ENCODE measurements around the gene ATP13A3.

Gene ATP13A3

GRCh38 chr3:194431554-194431953, 55.2 kb downstream of the ATP13A3 start:
- DNase-seq = no peak

- DNase-seq = no peak
Observed at GRCh38 chr3:194425399-194425798, 61.4 kb downstream of the ATP13A3 start.

- no peak for DNase-seq
Observed at GRCh38 chr3:194424953-194425352, 61.8 kb downstream of the ATP13A3 start.

DNA sequence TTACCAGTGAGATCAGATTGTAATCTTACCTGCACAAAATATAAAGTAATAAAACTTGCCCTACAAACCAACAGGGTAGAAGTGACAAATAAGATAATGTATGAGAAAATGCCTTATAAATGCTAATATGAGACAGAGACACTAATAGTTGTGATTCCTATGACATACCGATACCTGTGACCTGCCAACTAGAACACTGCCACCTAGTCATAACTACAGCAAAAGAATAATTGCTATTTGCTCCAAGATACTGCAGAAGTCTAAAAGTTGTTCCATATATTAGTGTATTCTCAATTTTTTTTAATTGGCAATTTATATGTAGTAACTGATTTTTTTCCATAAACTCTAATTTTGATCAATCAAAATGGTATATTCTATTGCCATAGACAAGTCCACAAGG, 62.4 kb downstream of the ATP13A3 start:
- no peak for DNase-seq

DNA sequence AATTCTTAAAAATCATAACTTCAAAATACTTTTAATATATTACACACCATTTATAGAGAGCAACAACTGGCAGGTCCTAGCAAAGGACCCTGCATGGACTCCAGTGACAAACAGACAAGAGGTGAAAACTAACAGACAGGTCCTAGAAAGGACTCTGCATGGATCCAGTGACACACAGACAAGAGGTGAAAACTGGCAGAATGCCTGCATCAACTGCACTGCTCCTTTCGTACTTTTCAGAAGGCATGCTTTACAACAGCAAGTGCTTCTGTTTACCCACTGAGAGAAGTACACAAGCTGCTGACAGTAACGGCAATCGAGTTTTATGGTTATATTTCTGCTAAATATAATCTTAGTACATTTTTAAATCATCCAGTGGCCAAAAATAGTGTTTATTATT, 63.5 kb downstream of the ATP13A3 start:
- DNase-seq = no peak

GRCh38 chr3:194422188-194422587, 64.6 kb downstream of the ATP13A3 start:
- no peak for DNase-seq

DNA sequence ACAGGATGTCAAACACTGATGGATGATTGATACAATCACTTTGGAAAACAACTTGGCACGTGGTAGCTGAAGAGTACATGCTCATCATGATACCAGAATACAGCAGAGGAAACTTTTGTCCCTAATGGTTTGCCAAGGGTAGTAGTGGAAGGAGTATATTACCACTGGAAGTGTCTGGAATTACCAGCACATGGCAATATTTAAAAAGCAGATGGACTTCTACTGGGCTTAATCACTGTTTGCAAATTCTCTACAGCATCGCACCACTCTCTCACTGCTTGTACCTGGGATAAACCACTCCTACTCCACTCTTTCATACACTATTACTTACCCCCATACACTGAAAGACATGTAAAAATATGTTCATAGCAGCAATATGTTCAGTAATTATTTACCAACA, 68.1 kb downstream of the ATP13A3 start:
- no peak for DNase-seq

DNA sequence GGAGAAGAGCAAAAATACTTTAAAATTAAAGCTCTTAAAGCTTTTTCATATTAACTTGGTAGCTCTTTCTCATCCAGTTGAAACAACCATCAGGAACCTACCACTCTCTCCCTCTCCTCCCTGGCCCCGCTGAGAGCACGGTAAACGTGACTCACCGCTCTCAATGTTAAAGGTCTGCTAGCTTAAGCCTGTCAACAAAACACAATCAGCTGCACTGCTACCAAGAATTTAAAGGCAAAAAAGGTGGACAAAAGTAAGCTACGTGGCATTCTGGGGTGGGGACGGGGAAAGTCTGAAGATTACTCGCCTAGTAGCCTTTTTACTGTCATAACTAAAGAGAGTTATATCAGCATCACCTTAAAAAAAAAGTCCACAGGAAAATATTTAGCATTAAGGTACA, 79.4 kb downstream of the ATP13A3 start:
- DNase-seq = no peak

- no peak for DNase-seq
Observed at GRCh38 chr3:194405766-194406165, 81.0 kb downstream of the ATP13A3 start.

GRCh38 chr3:194404365-194405140, 82.2 kb downstream of the ATP13A3 start:
- DNase-seq = peak; percentile 57

DNA sequence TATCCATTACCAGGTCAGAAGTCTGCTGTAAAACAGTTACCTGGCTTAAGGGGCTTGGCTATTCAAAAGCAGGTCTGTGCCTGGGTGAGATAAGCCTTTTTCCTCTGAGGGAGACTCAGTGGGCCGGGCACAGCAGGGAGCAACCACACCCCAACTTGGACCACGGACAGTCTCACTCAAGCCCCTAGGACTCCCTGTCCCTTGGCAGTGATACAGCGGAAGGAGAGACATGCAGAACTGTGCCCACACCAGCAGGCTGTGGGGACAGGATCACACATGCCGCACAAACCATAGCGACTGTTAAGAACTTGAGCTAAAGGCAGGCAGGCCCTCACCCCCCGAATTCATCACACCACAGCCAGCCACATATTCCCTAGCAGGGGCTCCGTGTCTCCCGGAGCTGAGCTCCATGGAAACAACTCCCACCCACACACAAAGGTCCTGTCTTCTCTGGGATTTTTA, 84.9 kb downstream of the ATP13A3 start:
- no peak for DNase-seq

GRCh38 chr3:194401346-194401745, 85.5 kb downstream of the ATP13A3 start:
- DNase-seq = no peak

DNA sequence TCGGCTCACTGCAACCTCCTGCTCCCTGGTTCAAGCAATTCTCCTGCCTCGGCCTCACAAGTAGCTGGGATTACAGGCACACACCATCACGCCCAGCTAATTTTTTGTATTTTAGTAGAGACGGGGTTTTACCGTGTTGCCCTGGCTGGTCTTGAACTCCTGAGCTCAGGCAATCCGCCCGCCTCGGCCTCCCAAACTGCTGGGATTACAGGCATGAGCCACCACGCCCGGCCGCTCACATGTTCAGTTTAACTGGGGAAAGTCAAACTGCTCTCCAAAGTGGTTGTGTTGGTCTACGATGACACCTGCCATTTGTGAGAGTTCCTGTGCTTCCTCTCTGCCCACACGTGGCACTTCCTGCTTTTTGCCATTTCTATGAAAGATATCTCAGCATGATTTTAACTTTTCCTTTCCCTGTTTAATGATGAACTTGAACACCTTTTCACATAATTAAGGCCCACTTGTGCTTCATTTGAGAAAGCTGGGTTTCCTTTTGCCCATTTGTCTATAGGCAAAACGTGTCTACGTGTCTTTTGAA, 86.9 kb downstream of the ATP13A3 start:
- no peak for DNase-seq

DNA sequence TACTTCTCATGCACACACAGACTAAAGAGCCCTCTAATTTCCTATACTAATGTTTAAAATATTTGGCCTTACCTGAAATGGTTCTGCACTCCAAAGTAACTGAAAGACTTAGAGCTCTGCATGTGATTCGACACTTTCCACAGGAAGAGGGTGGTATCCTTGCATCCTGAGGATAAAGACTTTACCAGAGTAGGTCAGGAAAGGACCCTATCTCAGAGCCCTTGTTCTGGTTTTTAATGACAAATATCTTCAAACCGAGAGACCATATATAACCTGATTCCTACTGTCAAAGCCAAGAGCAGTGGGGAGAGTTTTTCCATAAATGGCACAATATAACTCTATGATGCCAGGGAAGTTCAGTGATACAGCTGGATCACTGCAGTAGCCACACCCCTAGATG, 87.6 kb downstream of the ATP13A3 start, which contains the start of gene GP5:
Gene GP5 (minus strand): TSS at position 101 of the 400 bp plus-strand sequence. CDS start 984 bp downstream, outside the sequence.
- DNase-seq = no peak

- DNase-seq = no peak
Observed at GRCh38 chr3:194397757-194398312, 89.0 kb downstream of the ATP13A3 start.

- no peak for DNase-seq
Observed at GRCh38 chr3:194396859-194397756, 89.7 kb downstream of the ATP13A3 start.

DNA sequence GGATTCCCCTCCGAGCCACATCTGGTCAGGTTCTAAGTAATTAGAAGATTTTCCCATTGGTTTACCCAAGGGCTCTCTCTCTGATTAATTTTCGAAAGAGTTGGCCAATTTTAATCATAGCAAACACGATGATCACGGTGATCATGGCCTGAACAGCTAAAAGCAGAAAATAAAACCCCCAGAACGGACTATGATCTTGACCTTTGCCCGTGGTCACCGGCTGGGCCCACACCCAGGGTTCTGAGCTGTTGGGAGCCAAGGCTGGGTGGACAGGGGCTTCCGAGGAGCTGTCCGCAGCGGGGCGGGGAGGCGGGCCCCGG, 90.3 kb downstream of the ATP13A3 start:
- no peak for DNase-seq

DNA sequence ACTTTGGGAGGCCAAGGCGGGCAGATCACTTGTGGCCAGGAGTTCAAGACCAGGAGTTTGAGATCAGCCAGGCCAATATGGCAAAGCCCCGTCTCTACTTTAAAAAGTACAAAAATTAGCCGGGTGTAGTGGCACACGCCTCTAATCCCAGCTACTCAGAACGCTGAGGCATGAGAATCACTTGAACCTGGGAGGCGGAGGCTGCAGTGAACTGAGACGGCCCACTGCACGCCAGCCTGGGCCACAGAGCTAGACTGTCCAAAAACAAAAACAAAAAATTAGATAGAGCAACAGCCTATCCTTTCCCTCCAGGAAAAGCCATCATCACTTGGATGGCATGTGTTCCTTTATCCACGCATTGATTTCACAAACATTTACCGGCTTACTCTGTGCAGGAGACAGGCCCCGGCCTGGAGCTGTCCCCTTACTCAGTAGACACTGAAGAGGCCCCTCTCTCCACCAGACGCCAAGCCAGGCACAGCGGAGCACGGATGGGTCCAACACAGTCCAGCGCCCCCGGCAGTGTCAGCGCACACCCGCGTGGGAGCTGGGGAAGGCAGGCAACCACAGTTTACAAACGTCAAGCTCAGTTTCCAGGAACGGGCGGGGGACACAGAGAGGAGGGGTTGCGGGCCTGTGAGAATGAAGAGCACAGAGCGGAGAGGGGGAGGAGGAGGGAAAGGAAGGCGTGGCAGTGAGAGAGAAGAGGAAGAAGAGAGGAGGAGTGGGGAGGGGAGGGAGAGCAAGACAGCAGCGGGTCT, 90.8 kb downstream of the ATP13A3 start:
- no peak for DNase-seq

DNA sequence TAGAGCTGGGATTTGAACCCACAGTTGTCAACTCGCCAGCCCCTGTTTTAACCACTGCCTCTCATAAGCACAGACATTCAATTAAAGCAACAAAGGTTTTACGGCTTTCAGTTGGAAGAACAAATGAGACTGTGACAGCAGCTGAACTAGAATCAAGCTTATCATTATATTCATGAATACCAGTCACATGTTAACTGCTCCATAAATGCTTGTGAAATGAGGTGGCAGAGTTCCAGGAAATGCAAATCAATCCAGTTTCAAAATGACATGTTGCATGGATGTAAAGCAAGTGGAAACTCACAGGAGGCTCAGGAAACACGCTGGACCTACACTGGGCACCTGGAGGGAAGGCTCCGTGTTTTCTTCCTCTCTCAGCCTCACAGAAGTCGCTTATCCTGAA, 91.6 kb downstream of the ATP13A3 start:
- DNase-seq = no peak

DNA sequence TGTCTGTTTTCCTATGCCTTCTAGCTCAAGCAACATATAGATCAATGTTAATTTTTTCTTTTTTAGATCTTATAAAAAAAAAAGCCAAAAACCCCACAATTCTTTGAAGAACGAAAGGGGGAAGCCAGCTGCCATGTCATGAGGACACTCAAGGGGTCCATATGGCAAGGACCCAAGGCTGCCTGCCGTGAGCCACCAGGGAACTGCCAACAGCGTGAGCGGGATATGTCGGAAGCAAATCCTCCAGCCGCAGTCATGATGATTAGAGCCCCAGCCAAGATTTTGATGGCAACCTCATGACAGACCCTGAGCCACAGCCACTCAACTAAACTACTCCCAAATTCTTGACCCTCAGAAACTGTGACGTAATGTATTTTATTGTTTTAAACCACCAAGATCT, 94.2 kb downstream of the ATP13A3 start:
- no peak for DNase-seq

DNA sequence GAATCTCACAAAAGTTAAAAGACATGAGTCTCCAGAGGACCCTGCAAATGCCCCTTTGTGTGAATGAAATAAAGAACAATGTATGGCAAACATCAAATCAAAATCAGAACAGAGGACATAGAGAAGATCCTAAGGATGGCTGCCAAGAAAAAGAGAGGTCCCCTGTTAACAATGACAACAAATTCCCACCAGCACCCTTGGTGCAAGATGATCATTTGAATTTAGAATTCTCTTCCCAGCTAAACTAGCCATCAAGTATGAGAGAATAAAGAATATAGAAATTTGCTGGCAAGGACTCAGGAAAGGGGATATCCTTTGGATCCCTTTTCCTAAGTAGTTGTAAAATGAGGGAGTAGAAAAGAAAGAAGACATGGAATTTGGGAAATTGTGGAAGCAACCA, 96.0 kb downstream of the ATP13A3 start:
- DNase-seq = no peak

DNA sequence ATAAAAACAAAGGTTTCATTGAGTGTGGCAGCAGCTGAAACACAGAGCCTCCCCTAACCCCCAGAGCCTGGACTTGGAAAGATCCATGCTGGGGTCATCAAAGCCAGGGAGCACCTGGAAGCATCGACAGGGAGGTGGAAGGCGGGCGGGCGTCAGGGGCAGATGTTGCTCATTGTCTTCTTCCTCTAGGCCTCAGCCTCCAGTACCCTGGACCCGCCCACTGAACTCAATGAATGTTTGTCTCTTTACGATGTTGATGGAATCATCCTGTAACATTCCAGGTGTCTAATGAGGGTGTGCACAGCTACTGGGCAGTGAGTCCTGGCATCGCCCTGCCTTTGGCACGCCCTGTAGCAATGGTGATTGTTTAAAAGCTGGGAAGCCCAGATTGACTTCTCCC, 97.5 kb downstream of the ATP13A3 start:
- no peak for DNase-seq

- no peak for DNase-seq
Observed at GRCh38 chr3:194387926-194388418, 98.8 kb downstream of the ATP13A3 start.
